SHP77 treated with DMSO at 0.1 percent for 48 hours (cell line): Measurements from ENCODE around the gene LRMDA.

Source experiments
- DNase-seq: peaks from one replicate; lab custom pipeline; 2025; lab: John Stamatoyannopoulos, UW

LRMDA gene

DNA sequence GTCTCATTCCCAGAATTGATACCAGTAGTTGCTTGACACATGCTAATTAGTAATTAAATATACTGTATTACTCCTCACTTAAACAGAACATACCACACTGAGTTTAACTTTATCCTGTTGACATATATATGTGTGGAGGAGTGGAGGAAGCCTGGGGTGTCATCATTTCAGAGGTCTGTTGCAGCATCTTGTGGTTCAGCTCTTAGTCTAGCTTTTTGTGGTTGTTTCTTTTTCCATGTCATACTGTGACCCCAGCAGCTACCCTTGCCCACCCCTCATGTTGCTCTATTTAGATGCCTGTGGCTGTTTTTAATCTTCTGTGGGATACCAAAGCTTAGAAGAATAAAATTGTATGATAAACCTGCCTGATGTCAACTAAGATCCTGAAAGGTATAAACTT, 875.4 kb downstream of the LRMDA start:
- DNase-seq: no peak

DNA sequence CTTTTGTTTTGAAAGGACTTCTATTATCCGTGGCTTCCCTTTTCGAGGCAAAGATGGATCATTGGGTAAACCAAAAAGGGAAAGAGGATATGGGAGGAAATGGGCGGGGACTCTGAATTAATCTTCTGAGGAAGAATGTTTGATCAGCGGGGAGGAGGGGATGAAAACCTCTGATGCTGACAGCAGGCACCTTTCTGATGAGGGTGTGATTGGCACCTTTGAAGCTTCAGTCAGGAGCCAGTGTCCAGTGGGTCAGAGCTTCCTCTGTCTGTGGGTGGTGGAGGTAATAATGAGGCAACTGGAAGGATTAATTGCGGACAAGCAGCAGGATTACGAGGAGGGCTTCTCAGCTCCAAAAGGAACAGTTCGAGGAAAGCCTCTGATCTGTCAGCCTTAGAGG, 877.6 kb downstream of the LRMDA start:
- no peak for DNase-seq

DNA sequence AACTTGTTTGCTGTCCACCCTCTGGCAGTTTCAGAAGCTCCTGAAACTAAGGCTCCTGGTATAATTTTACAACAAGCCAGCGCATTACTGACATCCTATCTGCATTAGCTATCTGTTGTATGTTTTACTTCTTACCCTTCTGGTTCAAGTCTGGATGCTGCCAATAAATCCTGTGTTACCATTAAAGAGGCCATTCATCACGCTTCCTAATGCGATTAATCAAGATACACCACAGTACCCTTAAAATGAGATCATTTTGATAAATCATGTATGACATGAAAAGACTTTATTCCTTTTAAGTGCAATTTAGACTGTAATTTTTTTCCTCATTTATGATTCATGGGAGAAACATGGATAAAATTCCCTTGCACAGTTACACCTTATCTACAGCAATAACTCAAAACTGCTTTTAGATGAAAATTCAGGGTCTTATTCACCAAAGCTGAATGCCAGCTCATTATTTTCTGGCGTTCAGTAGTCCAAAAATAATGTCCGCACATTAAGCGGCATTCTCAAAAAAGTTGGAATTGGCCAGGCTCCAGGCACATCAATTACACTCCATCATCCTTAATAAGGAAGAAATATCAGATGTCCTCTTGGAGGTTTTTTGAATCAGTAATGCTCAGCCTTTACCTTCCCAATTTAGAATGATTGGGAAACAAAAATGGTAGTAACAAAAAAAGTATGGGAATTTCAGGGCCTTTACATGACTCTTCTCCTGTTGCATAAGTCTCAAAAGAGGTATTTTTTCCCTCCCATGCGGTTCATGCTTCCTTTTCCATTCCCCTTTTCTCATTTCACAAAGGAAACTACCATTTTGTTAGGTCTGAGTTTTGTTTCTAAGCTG, 878.5 kb downstream of the LRMDA start:
- no peak for DNase-seq

DNA sequence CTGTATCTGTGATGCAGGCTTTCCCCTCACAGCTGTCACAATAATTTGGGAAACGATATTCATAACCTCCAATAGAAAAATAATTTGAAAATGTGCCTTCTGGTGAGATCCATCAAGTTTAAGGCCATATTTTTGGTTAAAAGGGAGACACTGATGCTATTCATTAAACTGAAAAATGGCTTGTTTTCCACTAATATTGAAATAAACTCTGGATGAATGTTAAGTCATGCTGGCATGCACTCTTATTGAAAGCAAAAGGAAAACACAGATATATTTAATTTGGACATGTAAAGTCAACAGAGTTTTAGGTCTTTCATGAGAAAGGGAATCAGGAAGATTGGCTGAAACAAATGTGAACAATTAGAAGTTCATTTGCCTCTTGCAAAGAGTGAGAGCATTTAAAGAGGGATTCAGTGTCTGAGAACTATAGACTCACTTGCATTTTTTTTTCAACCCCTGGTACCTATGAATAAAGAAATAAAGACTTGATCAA, 879.2 kb downstream of the LRMDA start:
- DNase-seq: no peak

DNA sequence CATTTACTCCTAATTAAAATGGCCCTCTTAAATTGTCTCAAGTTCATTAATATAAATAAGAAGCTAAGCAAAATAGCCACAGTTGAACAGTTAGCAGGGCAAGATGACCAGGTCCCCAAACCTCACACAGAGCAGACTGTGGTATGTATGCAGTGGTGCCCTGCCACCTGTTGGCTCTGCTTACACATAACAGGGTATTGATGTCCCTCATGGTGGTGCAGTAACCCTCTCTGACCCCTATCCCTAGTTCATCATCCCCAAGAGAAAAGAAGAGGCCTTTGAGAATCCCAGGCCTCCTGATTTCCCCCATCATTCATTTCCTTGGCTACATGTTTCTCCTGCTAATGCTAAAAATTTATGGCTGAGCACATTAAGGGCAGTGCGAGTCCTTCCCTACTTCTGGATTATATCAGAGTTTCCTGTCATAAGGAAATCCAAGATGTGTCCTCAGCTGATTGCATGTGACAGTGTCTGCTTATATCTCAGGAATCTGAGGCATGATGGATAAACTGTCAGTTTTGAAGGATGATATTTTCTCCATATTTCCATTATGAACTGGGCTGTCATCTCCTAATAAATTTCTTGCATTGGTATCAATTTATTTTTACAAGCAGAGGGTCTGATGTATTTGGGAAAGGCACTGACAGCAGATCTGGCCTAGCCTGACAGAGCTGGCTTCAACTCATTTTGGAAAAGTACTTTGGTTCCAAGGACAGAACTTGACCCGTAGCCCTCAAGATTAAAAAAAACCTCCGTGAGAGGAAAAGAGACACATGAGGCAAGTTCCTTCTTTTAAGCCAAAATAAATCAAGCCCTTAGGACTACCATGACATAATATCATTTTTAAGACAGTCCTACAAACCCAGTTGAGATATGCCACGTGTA, 880.6 kb downstream of the LRMDA start:
- DNase-seq: no peak

DNA sequence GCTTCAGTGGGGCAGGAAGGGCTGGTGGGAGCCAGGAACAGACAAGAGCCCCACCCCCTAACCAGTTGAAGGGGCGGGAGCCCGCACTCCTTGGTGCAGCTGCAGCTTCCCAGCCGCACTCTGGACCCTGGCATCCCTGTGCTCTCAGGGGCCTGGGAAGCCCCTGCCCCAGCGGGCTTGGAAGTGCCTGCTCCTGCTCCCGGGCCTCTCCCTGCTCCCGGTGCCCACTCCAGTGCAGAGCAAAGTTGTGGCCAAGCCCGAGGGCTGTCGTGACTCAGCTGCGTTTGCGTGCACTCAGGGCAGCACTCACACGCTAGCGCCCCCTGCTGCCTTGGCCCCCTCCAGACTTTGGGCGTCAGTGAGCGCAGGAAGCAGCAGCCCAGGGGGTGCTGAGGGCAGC, 883.8 kb downstream of the LRMDA start:
- no peak for DNase-seq

DNA sequence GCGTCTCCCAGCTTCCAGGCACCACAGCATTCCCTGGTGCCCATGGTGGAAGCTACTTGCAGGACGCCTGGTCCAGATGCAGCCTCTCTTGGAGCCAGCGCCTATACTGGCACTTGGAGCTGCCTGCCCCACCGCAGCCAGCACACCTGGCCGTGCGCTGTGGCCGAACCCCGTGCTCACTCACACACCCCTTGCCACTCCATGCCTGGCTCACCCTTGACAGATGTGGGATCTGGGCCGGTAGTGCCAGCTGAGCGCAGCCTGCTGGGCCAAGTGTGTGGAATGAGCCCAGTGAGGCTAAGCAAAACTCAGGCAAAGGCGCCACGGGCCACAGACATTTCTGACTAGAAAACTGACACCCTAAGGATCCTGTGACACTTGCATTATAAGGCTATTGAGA, 884.8 kb downstream of the LRMDA start:
- DNase-seq: no peak

DNA sequence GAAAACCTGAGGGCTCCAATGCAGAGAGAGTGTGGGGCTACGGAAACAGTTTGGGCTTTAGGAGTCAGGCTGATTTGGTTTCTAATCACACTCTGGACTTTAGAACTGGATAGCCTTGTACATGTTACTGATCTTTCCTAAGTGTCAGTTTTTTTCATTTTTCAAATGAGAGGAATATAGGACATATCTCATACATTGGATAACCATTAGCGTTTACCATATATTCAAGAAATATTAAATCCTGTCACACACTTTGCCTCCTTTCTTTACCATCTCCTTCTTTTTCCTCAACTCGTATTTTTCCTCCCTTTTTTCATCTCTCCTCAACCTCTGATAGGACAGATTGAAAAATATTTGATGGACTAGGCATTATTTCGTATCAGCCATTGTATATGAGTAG, 885.7 kb downstream of the LRMDA start:
- DNase-seq: no peak

DNA sequence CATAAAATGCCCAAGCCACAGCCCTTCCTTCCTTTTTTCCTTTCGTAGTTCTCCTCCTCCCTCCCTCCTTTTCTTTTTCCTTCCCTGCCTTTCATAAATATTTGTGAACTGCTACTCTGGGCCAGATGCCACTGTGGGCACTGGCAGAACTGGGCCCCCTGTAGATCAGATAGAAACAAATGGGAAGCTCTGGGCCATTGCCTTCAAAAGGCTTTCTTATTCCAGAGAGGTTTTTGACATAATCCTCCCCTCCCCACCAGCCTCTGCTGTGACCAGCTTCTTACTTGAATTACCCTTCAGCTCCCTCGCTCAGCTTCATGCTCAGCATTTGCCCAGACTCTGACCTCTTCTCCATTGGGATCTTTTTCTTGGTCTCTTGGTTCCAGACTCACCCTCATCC, 886.8 kb downstream of the LRMDA start:
- DNase-seq: no peak

DNA sequence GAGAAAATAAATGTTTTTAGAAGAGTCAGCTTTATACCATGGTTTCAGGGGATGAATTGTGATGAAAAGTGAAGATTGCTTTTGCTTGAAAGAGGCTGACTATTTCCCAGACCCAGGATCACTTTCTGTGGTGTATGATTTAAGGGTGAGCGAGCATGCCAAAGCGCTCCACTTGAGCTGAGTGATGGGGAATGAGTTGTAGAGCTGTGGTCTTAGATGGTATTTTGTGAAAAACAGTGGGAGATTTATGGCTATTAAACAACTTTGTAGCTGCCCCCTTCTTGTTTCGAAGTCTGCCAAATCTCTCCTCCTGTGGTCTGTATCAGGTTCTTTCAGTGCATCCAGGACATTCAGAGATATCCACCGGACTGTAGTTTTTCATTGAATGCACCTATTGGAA, 888.2 kb downstream of the LRMDA start:
- no peak for DNase-seq

DNA sequence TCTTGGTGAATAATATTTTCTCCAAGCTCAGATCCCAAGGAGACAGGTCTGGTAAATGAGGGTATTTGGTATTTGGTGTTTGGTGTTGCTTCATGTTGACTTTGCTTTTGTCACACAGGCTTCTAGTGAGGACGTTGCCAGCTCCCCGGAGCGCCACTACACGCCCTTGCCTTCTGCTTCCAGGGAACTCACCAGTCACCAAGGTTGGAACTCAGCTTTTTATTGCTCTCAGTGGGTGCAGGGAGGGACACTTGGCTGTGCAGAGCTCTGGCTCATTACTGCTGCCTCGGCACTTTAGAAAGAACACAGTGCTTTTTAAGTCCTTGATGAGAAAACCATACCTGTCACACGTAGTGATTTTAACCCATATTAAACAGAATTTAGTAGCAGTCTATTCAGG, 892.9 kb downstream of the LRMDA start:
- DNase-seq: no peak

DNA sequence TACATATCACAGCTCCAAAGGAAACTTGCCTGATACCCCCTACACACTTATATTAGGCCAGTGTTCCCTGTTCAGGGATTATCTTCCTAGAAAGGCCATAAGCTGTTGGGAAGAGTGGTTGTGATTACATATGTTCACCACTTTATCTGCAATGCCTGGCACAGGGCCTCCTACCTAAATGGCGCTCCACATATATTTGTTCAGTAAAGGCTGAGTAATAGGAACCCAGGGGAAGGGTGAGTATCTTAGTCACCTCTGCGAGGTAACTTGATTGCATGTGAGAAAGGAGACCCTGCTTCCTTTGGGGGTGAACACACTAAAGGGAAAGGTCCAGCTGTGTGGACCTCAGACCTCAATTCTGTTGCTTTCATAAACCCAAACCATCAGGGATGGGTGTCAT, 896.0 kb downstream of the LRMDA start:
- no peak for DNase-seq

DNA sequence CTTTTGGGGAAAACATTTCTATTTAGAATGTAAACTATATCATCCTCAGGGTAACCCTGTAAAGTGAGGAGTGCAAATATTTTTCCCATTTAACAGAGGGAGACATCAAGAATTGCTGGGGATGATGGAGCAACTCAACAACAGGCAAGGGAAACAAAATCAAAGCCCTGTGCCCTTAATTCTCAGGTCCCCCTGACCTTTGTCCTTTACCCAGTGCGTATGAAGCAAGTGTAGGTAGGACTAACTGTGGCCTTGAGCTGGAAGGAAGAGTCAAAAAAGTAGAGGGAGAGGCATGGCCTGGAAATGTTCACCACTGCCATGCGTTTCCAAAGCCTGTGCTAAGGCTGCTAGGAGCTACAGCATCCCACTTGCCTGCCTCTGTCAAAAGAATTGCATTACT, 896.9 kb downstream of the LRMDA start:
- no peak for DNase-seq

DNA sequence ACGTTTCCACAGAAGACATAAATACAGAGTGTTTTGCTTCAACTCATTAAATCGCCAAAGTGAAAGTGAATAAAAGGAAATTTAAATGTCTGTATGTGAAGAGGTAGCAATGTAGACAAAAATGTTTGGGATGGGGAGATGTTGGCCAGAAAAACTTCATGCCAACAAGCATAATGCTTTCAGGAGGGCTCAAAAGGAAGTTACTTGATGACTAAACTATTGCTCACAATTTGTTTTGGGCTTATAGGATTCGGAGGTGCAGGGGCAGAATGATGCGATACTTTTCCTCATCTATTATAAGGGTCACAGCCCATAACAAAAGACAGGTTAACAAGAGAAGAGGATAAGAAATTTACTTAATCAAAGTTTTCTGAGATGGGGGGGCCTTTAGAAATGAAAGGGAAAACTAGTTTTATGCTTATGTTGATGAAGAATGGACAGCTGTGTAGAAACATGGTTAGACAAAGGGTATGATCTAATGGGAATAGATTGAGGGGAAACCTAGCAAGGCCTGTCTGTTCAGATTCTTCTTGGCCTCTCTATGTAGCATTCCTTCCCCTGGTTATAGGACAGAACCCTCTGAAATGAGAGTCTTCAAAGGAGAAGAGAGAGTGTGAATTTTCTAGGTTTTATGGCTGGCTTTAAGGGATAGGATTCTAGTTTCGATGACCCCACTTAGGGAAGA, 898.6 kb downstream of the LRMDA start:
- no peak for DNase-seq

DNA sequence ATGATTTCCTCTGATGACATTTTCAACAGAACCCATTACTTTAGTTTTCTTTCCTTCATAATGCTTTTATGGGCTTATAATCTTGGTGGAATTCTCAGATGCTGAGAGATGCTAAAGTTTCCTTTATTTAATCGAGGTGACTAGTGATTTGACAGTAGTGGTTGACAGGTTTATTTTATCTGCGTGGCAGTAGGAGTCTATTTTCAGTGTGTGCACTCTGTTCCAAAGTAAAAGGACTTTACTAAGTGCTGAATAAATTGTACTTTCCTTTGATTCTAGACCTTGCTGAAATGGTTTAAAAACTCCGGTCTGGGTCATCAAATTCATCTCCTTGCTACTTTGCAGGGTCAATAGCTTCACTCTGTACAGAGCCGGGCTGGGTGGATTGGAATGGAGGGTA, 900.3 kb downstream of the LRMDA start:
- no peak for DNase-seq

DNA sequence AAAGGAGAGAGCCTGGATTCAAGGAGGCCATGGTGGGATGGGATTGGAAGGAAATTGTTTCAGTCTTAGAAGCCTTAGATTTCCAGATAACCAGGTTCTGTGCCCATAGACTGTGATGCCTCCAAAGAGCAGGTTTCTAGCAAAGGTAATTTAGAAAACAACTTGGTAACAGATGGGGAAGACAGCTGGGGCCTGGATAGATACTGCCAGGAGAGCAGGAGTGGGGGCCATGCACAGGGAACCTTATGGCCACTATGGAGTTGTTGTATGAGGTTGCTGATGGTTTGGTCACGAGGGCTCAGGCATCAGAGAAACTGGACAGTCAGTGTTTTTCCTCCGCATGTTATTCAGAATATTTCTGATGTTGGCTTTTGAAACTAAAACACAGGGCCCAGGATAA, 901.9 kb downstream of the LRMDA start:
- no peak for DNase-seq

DNA sequence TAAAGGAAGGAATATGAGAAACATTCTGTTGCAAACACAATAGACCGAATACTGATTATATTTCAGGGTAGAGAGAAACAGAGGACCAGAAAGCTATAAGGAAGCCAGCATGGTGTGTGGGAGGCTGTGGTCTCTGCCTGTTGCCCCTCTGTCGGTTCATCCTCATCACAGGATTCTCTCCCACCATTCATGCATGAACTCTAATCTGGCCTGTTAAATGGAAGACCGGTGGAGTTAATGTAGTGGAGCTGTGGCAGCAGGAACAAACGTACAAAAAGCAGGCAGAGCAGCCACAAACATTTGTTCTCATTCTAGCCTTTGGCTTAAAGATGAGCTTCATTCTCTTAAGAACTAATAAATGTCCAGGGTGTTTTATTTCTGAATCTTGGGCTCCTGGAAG, 902.4 kb downstream of the LRMDA start:
- DNase-seq: no peak

DNA sequence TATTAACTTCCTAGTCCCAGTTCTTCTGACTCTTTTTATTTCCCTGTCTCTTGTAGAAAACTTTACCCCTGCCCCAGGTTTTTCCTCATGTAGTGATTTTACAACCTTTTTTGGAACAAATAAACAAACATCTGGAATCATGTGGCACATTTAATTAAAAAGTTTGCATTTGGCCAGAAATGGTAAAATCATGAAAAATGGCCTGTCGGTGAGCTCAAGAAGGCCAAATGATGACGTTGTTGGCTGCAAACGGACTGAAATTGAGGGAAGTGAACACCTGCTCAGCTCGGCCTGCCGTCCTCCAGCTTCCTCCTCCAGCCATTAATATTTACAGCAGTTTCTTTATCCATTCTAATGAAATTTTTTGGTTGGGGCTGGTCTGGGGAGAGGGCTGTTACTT, 902.8 kb downstream of the LRMDA start:
- DNase-seq: no peak

DNA sequence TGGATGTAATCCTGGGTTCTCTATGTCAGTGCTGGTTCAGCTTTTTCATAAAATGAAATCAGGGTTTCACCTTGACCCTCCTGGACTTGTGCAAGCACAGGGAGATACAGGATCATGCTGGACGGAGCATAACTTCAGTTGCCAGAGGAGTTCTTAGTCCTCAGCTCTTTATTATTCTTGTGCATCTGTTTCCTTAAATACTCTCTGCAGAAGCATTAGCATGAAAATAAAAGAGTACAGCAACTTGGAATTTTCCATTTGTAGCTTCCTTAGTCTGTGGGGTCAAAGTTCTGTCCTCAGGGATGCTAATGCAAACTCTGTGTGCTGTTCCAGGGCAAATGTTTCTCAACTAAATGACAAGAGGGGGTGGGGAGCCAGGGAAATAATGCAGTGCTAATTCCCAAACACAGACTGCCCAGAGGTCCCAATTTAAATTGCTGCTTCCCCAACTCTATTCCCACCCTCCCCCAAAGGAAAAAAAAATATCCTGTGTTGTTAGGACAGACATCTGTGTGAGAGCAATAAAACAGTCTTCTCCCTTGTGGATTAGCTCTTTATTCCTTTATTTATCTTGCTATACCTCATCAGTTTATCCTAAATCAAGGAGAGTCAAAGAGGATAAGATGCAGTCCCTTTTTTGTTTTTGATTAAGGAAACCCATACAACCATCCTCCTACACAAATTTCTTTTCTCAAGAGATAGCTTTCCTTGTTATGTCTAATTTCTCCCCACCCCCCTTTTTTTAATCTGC, 905.0 kb downstream of the LRMDA start:
- no peak for DNase-seq

DNA sequence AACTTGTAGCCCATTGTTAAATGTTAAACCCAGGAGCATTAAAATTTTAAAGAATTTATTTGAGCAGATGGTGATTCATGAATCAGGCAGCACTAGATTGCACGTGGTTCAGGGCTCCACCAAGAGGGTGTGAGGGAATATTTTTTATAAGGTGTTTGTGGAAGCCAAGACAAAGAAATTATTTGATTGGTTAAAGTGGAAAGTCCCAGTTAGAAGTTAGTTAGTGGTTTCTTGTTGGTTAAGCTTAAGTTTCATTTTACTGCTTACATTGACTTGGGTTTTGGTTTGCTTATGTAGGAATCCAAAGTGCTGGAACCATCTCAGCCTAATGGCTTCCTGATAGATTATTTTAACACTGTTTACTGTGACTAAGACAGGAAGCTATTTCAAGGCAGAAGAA, 906.2 kb downstream of the LRMDA start:
- no peak for DNase-seq

DNA sequence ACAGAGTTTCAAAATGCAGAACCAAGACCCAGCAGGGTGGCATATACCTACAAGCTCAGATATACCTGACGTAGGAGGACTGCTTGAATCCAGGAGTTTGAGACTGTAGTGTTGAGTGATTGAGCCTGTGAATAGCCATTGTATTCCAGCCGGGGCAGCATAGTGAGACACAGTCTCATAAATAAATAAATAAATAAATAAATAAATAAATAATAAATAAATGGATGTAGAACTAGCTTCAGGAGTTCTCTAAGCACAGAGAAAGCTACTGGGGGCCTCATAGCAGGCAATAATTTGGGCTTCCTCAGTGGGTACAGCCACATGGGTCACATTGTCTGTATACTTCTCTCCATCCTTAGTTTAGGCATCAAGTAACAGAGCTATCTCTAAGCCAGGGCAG, 906.8 kb downstream of the LRMDA start:
- no peak for DNase-seq

DNA sequence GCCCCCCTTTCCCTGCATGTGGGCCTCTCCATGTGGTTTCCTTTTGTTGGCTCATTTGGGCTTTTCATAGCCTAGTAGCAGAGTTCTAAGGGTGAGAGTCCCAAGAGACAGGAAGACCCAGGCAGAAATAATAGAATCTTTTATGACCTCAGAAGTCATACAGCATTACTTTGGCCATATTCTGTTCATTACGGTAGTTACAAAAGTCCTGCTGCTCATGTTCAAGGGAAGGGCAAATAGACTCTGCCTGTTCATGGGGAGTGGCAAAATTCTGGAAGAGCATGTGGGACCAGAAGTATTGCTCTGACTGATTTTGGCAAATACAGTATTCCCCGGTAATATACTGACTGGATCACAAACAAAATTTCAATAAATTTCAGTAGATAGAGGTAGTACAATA, 910.3 kb downstream of the LRMDA start:
- DNase-seq: no peak
